GM18907 (cell line): Measurements from ENCODE around the gene FRMD7.

ENCODE experiments used
- ATAC-seq: cut with Tn5 transposase; IDR thresholded peaks from one replicate; pipeline ENCODE4 v1.9.1; 2021; ENCODE audit warnings: mild to moderate bottlenecking, moderate library complexity; ENCODE audit not compliant: unreplicated experiment

Gene FRMD7

DNA sequence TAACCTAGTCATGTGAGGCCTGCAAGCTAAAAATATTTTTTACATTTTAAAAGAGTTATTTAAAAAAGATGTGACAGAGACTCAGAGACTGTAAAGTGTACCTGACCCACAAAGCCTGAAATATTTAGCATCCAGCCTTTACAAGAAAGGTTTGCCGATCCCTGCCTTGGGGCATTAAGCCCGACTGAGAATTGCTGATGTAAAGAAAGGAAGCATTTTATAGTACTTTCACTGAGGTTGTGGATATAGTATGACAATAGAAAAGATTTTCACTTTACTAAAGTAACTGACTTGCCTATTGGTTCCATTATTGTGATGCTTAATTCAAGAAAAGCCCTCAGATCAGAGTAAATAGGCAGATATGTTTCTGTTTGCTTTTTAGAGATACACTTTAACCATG lies 87.8 kb downstream of the FRMD7 start:
- no peak for ATAC-seq

DNA sequence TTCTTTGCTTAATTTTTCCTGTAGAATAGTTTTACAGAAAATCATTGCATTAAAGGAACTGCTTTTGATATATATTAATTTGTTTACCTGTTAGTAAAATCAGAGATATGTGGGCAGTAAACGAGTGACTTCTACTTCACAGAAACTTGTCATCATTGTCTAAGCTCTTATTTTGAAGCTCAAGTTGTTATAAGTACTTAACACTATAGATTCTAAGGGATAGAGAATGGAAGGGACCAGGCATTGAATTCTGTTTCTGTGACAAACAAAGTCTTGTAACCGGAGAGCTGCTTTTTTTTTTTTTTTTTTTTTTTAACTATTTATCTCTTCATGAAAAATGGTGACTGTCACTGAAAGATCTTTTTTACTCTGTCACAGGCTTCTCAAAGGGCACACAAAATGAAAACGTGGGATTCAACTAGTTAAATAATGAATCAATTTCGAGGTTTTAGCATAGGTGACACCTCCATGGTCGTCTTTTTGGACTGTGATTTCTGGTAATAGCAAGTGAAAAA lies 90.3 kb downstream of the FRMD7 start:
- no peak for ATAC-seq

DNA sequence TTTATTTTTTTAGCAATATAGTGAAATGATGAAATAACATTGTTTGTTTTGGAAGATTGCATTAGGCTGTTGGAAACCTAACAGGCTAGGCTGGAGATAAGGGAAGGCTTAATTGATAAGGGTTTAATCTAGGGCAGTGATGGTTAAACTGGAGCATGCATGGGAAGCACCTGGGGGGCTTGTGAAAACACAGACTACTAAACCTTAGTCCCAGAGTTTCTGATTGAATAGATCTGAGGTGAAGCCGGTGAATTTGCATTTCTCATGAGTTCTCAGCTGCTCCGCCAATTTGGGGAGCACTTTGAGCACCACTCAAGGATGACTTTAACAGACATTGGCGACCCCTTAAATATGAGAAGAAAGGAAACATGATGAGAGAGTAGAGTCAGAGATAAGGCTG lies 93.2 kb downstream of the FRMD7 start:
- ATAC-seq: peak; percentile 42

GRCh38 chrX:132033166-132033565 lies 94.7 kb downstream of the FRMD7 start:
- ATAC-seq: peak; percentile 65

DNA sequence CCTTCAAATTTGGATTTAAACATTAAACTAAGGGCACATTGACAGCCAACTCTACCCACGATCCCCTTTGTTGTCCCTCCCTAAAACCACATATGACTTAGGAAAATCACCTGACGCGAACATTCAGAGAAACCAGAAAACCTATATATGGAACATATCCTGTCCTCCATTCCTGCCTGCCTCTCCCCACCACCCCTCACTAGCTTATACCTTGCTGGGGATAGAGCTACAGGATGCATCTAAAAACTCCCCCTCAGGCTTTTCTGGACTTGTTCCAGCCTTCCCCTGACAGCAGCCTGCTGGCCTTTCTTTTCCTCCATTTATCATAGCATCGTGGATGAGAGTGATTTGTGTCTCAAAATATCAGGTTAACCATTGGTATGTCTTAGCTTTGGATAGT lies 96.0 kb downstream of the FRMD7 start:
- no peak for ATAC-seq

GRCh38 chrX:132030264-132030663 lies 97.6 kb downstream of the FRMD7 start:
- no peak for ATAC-seq
